Islet precursor cell (in vitro differentiated cells): ENCODE results near the gene CACUL1.

Experiments used
- DNase-seq: peaks from one replicate; pipeline ENCODE4 v3.0.0-alpha.2; 2018

Gene CACUL1

DNA sequence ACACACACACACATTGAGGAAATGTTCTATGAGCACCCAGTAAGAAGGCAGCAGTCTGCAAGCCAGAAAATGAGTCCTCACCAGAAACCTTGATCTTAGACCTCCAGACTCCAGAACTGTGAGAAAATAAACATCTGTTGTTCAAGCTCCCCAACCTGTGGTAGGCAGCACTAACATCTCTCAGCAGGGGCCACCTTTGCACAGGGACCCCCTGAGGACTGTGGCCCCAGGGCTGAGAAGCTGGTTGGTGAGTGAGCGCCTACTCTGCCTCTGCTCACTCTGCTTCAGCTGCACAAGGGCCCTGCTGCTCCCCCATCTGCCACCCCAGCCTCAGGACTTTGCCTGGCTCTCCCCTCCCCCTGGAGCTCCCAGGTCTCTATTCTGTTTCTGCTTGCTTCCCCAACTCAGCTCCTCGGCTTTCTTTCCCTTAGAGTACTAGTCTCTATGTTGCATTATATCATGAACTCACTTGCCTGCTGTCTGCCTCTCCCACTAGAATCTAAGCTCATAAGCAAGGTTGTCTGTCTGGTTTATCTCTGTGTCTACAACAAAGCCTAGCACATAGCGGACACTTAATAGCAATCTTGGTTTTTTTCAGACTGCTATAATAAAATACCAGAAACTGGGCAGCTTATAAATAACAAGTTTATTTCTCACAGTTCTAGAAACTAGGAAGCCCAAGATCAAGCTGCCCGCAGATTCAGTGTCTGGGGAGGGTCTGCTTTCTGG lies 118.9 kb downstream of the CACUL1 start:
- no peak for DNase-seq

DNA sequence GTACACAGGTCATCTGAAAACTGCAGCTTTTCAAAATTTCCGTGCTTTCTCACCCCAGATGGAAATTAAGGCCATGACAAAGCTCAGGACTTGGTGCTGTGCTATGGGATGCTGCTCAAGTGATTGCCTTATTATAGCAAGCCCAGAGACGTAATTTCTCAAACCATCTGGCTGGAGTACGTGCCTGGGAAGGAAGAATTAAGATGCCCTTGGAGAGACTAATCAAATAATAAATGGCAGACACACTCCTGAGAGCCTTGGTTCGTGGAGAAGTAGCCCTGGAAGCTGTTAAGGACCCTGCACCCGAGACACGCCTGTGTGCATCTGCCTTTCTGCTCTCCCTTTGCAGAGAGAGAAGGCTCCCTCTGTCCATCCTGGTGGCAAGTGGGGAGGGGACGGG lies 121.0 kb downstream of the CACUL1 start:
- DNase-seq: no peak

DNA sequence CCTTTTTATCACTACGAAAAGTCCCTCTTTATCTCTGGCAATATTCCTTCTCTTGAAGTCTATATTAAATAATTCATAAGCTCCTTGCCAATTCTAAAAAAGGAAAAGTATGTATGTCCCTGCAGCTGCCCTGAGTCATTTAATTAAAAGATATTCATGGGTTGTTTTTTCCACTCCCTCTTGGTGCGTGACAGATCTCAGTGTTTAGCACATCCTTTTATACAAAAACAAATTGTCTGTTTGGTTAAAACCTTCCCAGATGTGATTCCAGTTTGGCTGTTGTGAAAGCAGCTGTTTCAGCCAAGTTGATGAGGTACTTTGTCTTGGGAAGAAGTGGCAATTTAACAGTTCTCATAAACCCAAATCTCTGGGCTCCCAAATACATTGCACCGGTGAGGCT lies 125.6 kb downstream of the CACUL1 start:
- DNase-seq: no peak

DNA sequence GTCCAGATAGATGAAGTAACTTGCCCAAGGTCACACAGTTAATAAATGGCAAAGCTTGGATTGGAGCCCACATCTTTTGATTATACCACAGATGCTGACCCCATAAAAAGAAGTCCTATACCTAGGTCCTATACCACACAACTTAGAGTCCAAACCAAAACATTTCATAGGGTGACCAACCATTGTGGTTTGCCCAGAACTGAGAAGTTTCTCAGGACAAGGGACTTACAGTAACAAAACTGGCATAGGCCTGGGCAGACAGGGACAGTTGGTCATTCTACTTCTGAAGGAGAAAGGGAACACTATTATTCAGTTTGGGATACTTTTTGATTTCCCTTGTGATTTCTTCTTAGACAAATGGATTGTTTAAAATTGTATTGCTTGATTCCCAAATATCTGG lies 126.4 kb downstream of the CACUL1 start:
- DNase-seq: no peak

- DNase-seq: no peak
Measured at GRCh38 chr10:118626953-118627352, 127.8 kb downstream of the CACUL1 start.
